H9 (cell line): ENCODE measurements around the gene TCFL5. TPM values are rescaled to one million over a fixed set of nuclear protein-coding genes. Genes with fewer than 3 reads are reported as not detected.
A peak's percentile ranks its signal among the peaks of the same experiment; 100 is the strongest.

Source experiments
- DNase-seq: peaks from one replicate; pipeline ENCODE4 v3.0.0-alpha.2; 2017
- H2AFZ ChIP-seq: one replicate; pipeline ENCODE4 v1.6.1; 2013; ENCODE audit warnings: mild to moderate bottlenecking, low read length, control low read depth, moderate library complexity
- H2AK5ac ChIP-seq: 2 replicates; pipeline ENCODE4 v1.6.1; 2013; ENCODE audit warnings: low read length, control low read depth, mixed read lengths; ENCODE audit not compliant: insufficient read length
- H2BK120ac ChIP-seq: one replicate; pipeline ENCODE4 v1.6.1; 2013; ENCODE audit warnings: low read depth, mild to moderate bottlenecking, low read length, control low read depth, inconsistent platforms; ENCODE audit not compliant: poor library complexity, severe bottlenecking
- H2BK12ac ChIP-seq: 2 replicates; pipeline ENCODE4 v1.6.1; 2013; ENCODE audit warnings: low read length, control low read depth, mixed read lengths, low read depth; ENCODE audit not compliant: insufficient read length
- H2BK15ac ChIP-seq: 2 replicates; pipeline ENCODE4 v1.6.1; 2013; ENCODE audit warnings: low read depth, low read length, control low read depth
- H2BK20ac ChIP-seq: one replicate; pipeline ENCODE4 v1.6.1; 2013; ENCODE audit warnings: low read depth, mild to moderate bottlenecking, low read length, control low read depth, inconsistent platforms; ENCODE audit not compliant: poor library complexity, severe bottlenecking
- H2BK5ac ChIP-seq: 2 replicates; pipeline ENCODE4 v1.6.1; 2013; ENCODE audit warnings: low read length, control low read depth, mixed read lengths; ENCODE audit not compliant: insufficient read length
- H3K14ac ChIP-seq: 2 replicates; pipeline ENCODE4 v1.6.1; 2013; ENCODE audit warnings: low read length, control low read depth; ENCODE audit not compliant: insufficient read depth
- H3K18ac ChIP-seq: 2 replicates; pipeline ENCODE4 v1.6.1; 2013; ENCODE audit warnings: low read depth, mild to moderate bottlenecking, mixed read lengths, low read length, control low read depth; ENCODE audit not compliant: insufficient read length
- H3K23ac ChIP-seq: 2 replicates; pipeline ENCODE4 v1.6.1; 2013; ENCODE audit warnings: low read length, control low read depth, mixed read lengths, low read depth; ENCODE audit not compliant: insufficient read length
- H3K23me2 ChIP-seq: 2 replicates; pipeline ENCODE4 v1.6.1; 2013; ENCODE audit warnings: low read depth, mild to moderate bottlenecking, mixed read lengths, low read length, control low read depth; ENCODE audit not compliant: insufficient read length, poor library complexity, severe bottlenecking
- H3K27ac ChIP-seq: 2 replicates; pipeline ENCODE4 v1.5.1; 2013; ENCODE audit warnings: low read length, control low read depth, mixed read lengths, low read depth; ENCODE audit not compliant: insufficient read length
- H3K27me3 ChIP-seq: 2 replicates; pipeline ENCODE4 v1.6.1; 2013; ENCODE audit warnings: low read length, control low read depth, inconsistent platforms; ENCODE audit not compliant: insufficient read depth
- H3K4ac ChIP-seq: 2 replicates; pipeline ENCODE4 v1.6.1; 2013; ENCODE audit warnings: low read depth, mild to moderate bottlenecking, control low read depth, inconsistent platforms, low read length, moderate library complexity
- H3K4me1 ChIP-seq: 2 replicates; pipeline ENCODE4 v1.6.1; 2013; ENCODE audit warnings: low read length, control low read depth, inconsistent platforms; ENCODE audit not compliant: insufficient read depth
- H3K4me2 ChIP-seq: 2 replicates; pipeline ENCODE4 v1.6.1; 2013; ENCODE audit warnings: low read length, control low read depth, mixed read lengths; ENCODE audit not compliant: insufficient read length, insufficient read depth
- H3K56ac ChIP-seq: 2 replicates; pipeline ENCODE4 v1.6.1; 2013; ENCODE audit warnings: low read depth, mild to moderate bottlenecking, mixed read lengths, low read length, control low read depth; ENCODE audit not compliant: insufficient read length
- H3K79me1 ChIP-seq: 2 replicates; pipeline ENCODE4 v1.6.1; 2013; ENCODE audit warnings: low read depth, mild to moderate bottlenecking, moderate library complexity, low read length, control low read depth, inconsistent platforms; ENCODE audit not compliant: insufficient read depth, poor library complexity, severe bottlenecking
- H3K79me2 ChIP-seq: 2 replicates; pipeline ENCODE4 v1.6.1; 2013; ENCODE audit warnings: low read length, control low read depth, inconsistent platforms; ENCODE audit not compliant: insufficient read depth
- H3K9ac ChIP-seq: 2 replicates; pipeline ENCODE4 v1.6.1; 2013; ENCODE audit warnings: low read length, control low read depth, mixed read lengths; ENCODE audit not compliant: insufficient read length; ENCODE audit errors: extremely low read depth
- H3K9me3 ChIP-seq: one replicate; pipeline ENCODE4 v1.6.1; 2013; ENCODE audit warnings: low read depth, low read length, inconsistent platforms; ENCODE audit not compliant: control insufficient read depth
- H3T11ph ChIP-seq: one replicate; pipeline ENCODE4 v1.6.1; 2013; ENCODE audit warnings: mild to moderate bottlenecking, low read length, control low read depth, inconsistent platforms
- H4K20me1 ChIP-seq: one replicate; pipeline ENCODE4 v1.6.1; 2013; ENCODE audit not compliant: control insufficient read depth, insufficient read length, insufficient read depth
- H4K5ac ChIP-seq: 2 replicates; pipeline ENCODE4 v1.6.1; 2013; ENCODE audit warnings: low read depth, mild to moderate bottlenecking, mixed read lengths, low read length, control low read depth; ENCODE audit not compliant: insufficient read length
- H4K8ac ChIP-seq: replicated peaks from 2 replicates; pipeline ENCODE4 v1.6.1; 2013; ENCODE audit warnings: low read length, control low read depth, mixed read lengths, low read depth; ENCODE audit not compliant: insufficient read length
- H4K91ac ChIP-seq: 2 replicates; pipeline ENCODE4 v1.6.1; 2013; ENCODE audit warnings: low read depth, mild to moderate bottlenecking, moderate library complexity, mixed read lengths, low read length, control low read depth; ENCODE audit not compliant: insufficient read length
- H3K27ac Mint-ChIP-seq, 3 experiments: 2 replicates in 2 of 3; 3 replicates in 1 of 3; pipeline ENCODE4 v1.8.0; 2020 to 2021; ENCODE audit warnings: mixed read lengths in 3 of 3, mild to moderate bottlenecking in 1 of 3, moderate library complexity in 1 of 3
- H3K27me3 Mint-ChIP-seq: 2 replicates; pipeline ENCODE4 v1.8.0; 2021; ENCODE audit warnings: low read depth, mild to moderate bottlenecking, moderate library complexity, mixed read lengths
- H3K36me3 Mint-ChIP-seq, 3 experiments: 2 replicates in 2 of 3; 3 replicates in 1 of 3; pipeline ENCODE4 v1.8.0; 2020 to 2021; ENCODE audit warnings: low read depth in 3 of 3, mixed read lengths in 3 of 3; ENCODE audit not compliant: insufficient read depth in 1 of 3
- H3K4me1 Mint-ChIP-seq, 2 experiments: 2 replicates each; pipeline ENCODE4 v1.8.0; 2020; ENCODE audit warnings: mixed read lengths in 2 of 2
- H3K4me3 Mint-ChIP-seq, 2 experiments: 2 replicates in 1 of 2; 3 replicates in 1 of 2; pipeline ENCODE4 v1.8.0; 2020 to 2021; ENCODE audit warnings: mild to moderate bottlenecking in 2 of 2, mixed read lengths in 2 of 2, moderate library complexity in 1 of 2
- H3K9me3 Mint-ChIP-seq, 2 experiments: 2 replicates in 1 of 2; 3 replicates in 1 of 2; pipeline ENCODE4 v1.8.0; 2020; ENCODE audit warnings: mild to moderate bottlenecking in 2 of 2, mixed read lengths in 2 of 2, moderate library complexity in 1 of 2
- WGBS: extraction: QIAGEN DNeasy Blood & Tissue Kit; methylation state at CpG from one replicate; pipeline ENCODE4 v1.1.7; 2013; ENCODE audit warnings: missing lambda C conversion rate, low lambda C conversion rate, mixed read lengths; ENCODE audit not compliant: insufficient read length; ENCODE audit errors: extremely low coverage; 5-methylcytosine and 5-hydroxymethylcytosine counted together
- total RNA-seq: library from RNA; stranded (reverse); gene quantifications from 2 replicates; pipeline ENCODE4 v1.2.1, GENCODE V29; 2021
- TF ChIP-seq, protein P1 (sequence below): fragments of 200-600 bp; sonication (generic); conservative IDR thresholded peaks from 3 replicates; pipeline ENCODE4 v1.8.0; 2021; ENCODE audit warnings: antibody characterized with exemption, mild to moderate bottlenecking

TCFL5 gene
- total RNA-seq, 1 experiment from 2014 or later = 16.4 TPM

- no peak overlapping the region for H3K56ac ChIP-seq
- no peak overlapping the region for H3K4me2 ChIP-seq
- H3K79me2 ChIP-seq = no peaks in the 10 kb centered on the region
- peaks cover 8% of the 10 kb centered on the region for H3K27me3 Mint-ChIP-seq
- no CpG with 5 or more reads among the region's 34 CpGs for WGBS
- H2BK15ac ChIP-seq = no peak overlapping the region
- H3K27ac Mint-ChIP-seq = peak overlapping the region in 2 of 3 experiments; percentile 82 to 88; a peak in 4 of 7 replicates
- peaks cover 2 to 10% of the 10 kb centered on the region in 2 experiments; a peak in 4 of 5 replicates for H3K9me3 Mint-ChIP-seq
- no peak overlapping the region for H2AFZ ChIP-seq
- H2AK5ac ChIP-seq = no peak overlapping the region
- H2BK20ac ChIP-seq = no peak overlapping the region
- H4K20me1 ChIP-seq = no peaks in the 10 kb centered on the region
- H4K5ac ChIP-seq = no peak overlapping the region
- H3K23ac ChIP-seq = no peak overlapping the region
- H2BK120ac ChIP-seq = no peak overlapping the region
- H3K9me3 ChIP-seq = no peaks in the 10 kb centered on the region
- H2BK5ac ChIP-seq = no peak overlapping the region
- no peak overlapping the region for H3K4ac ChIP-seq
- peaks cover 24 to 31% of the 10 kb centered on the region in 2 experiments for H3K4me1 Mint-ChIP-seq
- H3K27me3 ChIP-seq = no peaks in the 10 kb centered on the region
- peak; percentile 95 for DNase-seq
- H4K91ac ChIP-seq = no peak overlapping the region
- no peak overlapping the region for H3K4me3 Mint-ChIP-seq
- no peak overlapping the region for H3K9ac ChIP-seq
- H3K27ac ChIP-seq = no peak overlapping the region
- H3K36me3 Mint-ChIP-seq = peaks cover 0 to 8% (median 0%) of the 10 kb centered on the region in 3 experiments; a peak in 1 of 7 replicates
- TF ChIP-seq, protein P1, sequence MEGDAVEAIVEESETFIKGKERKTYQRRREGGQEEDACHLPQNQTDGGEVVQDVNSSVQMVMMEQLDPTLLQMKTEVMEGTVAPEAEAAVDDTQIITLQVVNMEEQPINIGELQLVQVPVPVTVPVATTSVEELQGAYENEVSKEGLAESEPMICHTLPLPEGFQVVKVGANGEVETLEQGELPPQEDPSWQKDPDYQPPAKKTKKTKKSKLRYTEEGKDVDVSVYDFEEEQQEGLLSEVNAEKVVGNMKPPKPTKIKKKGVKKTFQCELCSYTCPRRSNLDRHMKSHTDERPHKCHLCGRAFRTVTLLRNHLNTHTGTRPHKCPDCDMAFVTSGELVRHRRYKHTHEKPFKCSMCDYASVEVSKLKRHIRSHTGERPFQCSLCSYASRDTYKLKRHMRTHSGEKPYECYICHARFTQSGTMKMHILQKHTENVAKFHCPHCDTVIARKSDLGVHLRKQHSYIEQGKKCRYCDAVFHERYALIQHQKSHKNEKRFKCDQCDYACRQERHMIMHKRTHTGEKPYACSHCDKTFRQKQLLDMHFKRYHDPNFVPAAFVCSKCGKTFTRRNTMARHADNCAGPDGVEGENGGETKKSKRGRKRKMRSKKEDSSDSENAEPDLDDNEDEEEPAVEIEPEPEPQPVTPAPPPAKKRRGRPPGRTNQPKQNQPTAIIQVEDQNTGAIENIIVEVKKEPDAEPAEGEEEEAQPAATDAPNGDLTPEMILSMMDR = peak; percentile 58
- no peak overlapping the region for H4K8ac ChIP-seq
- no peak overlapping the region for H3K18ac ChIP-seq
- H3T11ph ChIP-seq = no peak overlapping the region
- no peaks in the 10 kb centered on the region for H3K79me1 ChIP-seq
- no peak overlapping the region for H2BK12ac ChIP-seq
- H3K23me2 ChIP-seq = no peaks in the 10 kb centered on the region
- H3K14ac ChIP-seq = 0 out of 2 replicates have a peak overlapping the region, but pooled peaks have one; percentile 25
- H3K4me1 ChIP-seq = no peaks in the 10 kb centered on the region
Observed at GRCh38 chr20:62875419-62876361, 14.1 kb upstream of the TCFL5 start.
